ENCODE results near the gene C2orf81.
"Not testable (repeated sequence)": the region's sequence is repeated elsewhere in the genome, so short reads cannot be mapped to it uniquely, and the experiment has no call there.

C2orf81 gene

DNA sequence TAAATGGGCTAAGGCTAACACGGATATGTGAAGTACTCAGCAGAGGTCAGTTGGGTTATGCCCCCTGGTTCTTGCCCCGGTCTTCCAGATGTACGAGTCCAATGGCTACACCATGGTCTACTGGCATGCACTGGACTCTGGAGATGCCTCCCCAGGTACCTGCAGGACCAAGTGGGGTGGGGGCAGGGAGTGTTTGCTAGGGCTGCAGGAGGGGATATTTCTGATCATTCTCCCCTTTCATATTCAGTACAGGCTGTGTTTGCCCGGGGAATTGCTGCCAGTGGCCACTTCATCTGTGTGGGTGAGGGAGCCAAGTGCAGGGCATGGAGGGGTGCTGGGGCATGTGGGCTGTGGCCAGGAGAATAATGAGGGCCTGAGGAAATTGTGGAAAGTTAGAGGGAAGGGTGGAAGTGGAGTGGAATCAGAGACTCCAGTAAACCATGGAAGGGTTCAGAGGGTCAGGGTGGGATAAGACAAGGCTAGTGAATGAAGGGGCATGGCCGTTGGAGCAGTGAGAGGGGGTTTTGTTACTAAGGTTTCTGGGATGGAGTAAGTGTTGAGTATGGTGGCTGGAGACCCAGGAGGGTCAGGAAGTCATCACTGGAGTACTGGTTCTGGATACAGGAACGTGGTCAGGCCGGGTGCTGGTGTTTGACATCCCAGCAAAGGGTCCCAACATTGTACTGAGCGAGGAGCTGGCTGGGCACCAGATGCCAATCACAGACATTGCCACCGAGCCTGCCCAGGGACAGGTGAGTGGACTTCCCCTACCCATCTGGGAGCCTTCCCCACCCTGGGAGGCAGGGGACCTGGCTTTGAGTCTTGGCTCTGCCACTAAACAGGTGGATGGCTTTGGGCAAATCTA, 2.0 kb upstream of the C2orf81 start:
- no peak for DNase-seq

GRCh38 chr2:74420443-74421103, 846 bp downstream of the C2orf81 start:
- not testable (repeated sequence) for DNase-seq

GRCh38 chr2:74420006-74420405, 1.4 kb downstream of the C2orf81 start:
- no peak for DNase-seq

DNA sequence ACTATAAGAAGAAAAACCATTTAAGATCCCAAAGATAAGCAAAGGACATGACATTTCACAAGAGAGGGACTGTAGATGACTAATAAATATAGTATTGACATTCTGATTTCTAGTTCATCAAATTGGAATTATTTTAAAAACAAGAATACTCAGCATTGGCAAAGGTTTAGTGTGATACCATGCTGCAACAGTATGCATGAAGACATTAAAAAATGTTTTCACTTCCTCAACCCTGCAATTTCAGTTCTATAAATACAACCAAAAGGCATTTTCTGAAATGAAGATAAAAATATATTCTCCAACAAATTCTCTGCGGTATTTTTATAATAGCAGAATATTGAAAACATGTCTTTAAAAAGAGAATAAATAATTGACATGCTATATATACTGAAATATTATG, 2.1 kb downstream of the C2orf81 start:
- no peak for DNase-seq

DNA sequence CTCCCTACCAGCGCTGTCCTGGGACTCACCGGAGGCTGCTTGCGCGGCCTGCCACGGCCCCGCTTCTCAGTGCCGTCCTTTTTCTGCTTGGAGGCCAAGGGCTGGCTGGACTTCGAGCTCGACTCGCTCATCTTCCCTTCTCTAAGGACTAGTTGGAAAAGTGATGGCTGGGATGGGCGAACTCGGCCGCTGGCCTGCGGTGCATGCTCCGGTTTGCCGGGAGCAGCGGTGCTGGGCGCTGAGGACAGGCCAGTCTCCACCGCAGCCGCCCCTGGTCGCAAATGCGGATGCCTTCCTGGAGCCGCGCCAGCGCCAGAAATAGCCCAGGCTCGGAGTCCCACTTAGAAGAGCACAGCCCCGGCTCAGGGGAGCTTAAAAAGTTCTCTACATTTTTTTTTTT, 3.1 kb downstream of the C2orf81 start:
- DNase-seq = no peak

- DNase-seq = no peak
Measured at GRCh38 chr2:74417763-74418162, 3.7 kb downstream of the C2orf81 start.

GRCh38 chr2:74417197-74417596, 4.2 kb downstream of the C2orf81 start:
- DNase-seq = no peak

GRCh38 chr2:74416778-74417177, 4.6 kb downstream of the C2orf81 start:
- DNase-seq = no peak

GRCh38 chr2:74415762-74416395, 5.5 kb downstream of the C2orf81 start:
- DNase-seq = no peak

DNA sequence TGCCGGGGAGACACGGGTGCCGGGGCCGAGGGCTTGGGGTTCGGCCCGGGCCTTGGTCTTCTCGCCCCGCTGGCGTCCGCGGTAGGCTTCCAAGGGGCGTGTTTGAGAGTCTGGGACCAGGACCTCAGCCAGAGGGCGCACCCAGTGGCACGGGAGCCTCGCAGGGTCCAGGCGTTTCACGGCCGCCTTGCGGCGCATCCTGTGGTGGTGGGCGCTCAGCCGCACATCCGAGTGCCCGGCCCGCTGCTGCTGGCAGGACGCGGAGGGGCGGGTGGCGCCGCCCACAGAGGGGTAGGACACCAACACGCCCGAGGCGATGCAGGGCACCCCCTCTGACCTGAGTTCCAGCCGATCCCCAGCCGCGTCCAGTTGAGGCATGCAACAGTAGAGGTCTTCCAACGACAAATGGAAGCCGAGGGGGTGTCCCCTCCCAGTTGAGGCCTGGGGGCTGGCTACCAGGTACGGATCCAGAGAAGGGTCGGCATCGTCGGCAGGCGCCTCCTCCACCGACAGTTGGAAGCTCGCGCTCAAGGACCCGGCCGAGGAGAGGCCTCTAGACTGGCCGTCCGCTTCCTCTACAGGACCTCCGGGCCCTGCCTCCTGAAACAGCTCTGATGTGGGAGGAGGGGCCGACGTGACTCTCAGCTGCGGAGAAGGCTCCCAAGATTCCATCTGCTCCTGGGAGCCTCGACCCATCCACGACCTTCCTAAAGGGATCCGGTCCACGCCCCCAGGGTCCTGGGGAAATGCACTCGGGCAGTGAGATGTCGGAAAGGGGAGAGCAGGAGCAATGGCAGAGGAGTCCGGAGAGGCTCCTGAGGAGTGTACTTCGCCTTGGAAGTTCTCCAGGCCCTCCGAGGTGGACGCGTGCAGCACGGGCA, 6.3 kb downstream of the C2orf81 start:
- DNase-seq = no peak

- no peak for DNase-seq
Measured at GRCh38 chr2:74414441-74414840, 7.0 kb downstream of the C2orf81 start.

- no peak for DNase-seq
Measured at GRCh38 chr2:74413001-74413698, 8.3 kb downstream of the C2orf81 start.

DNA sequence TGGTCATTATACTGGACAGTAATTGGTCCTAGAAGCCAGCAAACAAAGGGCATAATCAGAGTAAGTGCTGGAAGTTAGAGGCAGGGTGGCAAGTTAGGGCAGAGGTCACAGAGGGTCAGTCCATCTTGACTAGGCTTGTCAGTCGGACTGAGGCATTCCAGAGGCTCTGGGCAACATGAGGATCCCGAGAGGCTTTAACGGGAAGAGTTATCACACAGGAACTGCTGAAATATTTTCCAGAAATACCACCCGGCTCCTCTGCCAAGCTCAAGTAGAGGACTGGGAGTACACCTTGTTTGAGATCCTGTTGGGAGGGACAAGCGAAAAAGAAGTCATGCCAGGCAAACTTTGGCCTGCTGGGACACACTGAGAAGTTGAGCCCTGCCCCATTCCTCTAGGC, 13.7 kb downstream of the C2orf81 start:
- no peak for DNase-seq

DNA sequence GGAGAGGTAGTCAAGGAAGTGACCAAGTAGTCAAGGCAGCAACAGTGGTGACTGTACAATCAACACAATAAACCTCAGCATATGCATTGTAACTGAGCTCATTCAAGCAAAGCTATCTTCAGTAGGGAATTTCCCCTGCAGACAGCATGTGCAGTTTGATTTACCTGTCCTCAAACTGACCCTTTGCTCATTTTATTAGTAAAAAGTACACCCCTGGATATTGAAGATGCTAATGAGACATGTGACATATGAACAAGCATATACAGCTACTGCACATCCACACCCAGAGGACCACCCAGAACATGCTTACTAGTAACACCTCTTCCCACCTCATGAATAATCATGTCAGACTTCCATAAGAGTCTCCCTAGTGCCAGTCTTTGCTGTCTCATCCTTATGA, 15.4 kb downstream of the C2orf81 start:
- DNase-seq = no peak

DNA sequence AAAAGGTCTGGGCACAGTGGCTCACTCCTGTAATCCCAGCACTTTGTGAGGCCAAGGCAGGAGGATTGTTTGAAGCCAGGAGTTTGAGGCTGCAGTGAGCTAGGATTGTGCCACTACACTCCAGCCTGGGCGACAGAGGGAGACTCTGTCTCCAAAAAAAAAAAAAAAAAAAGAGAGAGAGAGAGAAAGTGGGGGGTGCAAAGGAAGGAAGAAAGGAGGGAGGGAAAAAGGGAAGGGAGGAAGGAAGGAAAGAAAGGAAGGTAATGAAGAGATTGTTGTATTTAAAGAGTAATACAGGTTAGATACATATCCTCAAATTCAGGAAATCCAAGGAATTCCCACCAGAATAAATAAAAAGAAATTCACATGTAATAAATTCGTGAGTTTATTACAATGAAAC, 19.5 kb downstream of the C2orf81 start:
- DNase-seq = no peak

- DNase-seq = no peak
Measured at GRCh38 chr2:74399785-74400184, 21.6 kb downstream of the C2orf81 start.

DNA sequence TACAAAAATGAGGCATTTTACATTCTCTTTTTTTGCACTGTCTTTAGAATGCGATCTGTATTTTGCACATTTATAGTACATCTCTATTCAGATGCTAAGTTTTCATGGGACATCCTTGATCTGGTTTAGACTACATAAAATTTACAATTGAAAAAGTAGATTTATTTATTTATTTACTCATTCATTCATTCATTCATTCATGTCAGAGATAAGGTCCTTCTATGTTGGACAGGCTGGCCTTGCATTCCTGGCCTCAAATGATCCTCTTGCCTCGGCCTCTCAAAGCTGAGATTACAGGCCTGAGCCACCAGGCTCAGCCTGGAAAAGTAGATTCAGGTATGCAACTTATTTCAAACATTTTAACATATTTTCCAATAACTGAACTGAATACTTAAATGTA, 25.3 kb downstream of the C2orf81 start:
- no peak for DNase-seq

- no peak for DNase-seq
Measured at GRCh38 chr2:74393525-74393924, 27.9 kb downstream of the C2orf81 start.

DNA sequence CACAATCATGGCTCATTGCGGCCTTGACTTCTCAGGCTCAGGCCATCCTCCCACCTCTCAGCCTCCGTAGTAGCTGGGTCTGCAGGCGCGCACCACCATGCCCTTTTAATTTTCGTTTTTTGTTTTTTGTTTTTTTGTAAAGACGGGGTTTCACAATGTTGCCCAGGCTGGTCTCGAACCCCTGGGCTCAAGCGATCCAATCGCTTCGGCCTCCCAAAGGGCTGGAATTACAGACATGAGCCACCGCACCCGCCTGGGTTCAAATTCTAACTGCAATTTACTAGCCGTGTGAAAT, 29.0 kb downstream of the C2orf81 start:
- no peak for DNase-seq

- DNase-seq = peak; percentile 61
Measured at GRCh38 chr2:74391580-74392448, 29.6 kb downstream of the C2orf81 start.

GRCh38 chr2:74391209-74391579, 30.2 kb downstream of the C2orf81 start:
- no peak for DNase-seq

GRCh38 chr2:74390606-74391005, 30.8 kb downstream of the C2orf81 start:
- no peak for DNase-seq

Data from GOT3 (cell line).